ENCODE measurements around the gene PERM1.
"Not testable (repeated sequence)": the region's sequence is repeated elsewhere in the genome, so short reads cannot be mapped to it uniquely, and the experiment has no call there.

The PERM1 gene

GRCh38 chr1:1019122-1019999, 37.5 kb upstream of the PERM1 start:
- no peak overlapping the region for H3K9ac ChIP-seq (ENCODE audit: low read depth, low read length, poor library complexity)
- H3K4ac ChIP-seq (ENCODE audit: low read length) = no peak overlapping the region
- H2AFZ ChIP-seq (ENCODE audit: low read length) = peak overlapping the region; percentile 79
- H2BK15ac ChIP-seq (ENCODE audit: low read length) = no peak overlapping the region
- no peak overlapping the region for H3K14ac ChIP-seq (ENCODE audit: low read length)
- H4K91ac ChIP-seq (ENCODE audit: low read depth, low read length, poor library complexity) = no peak overlapping the region
- no peaks in the 10 kb centered on the region for H3K9me3 ChIP-seq (replicated peaks in 1 of 2; ENCODE audit: control insufficient read depth in 2 of 2, insufficient read depth in 1 of 2, low read depth in 1 of 2, low read length in 2 of 2)
- DNase-seq (ENCODE audit: low spot score) = peak; percentile 86
- peaks cover 2 to 22% of the 10 kb centered on the region in 2 donors for H3K36me3 ChIP-seq (replicated peaks in 1 of 2; ENCODE audit: control insufficient read depth in 2 of 2, insufficient read depth in 2 of 2, low read length in 2 of 2)
- H3K27ac ChIP-seq (replicated peaks; ENCODE audit: low read length) = peak overlapping the region; percentile 95
- no peak overlapping the region for H2BK120ac ChIP-seq (ENCODE audit: low read depth, low read length)
- WGBS, 2 donors (ENCODE audit: extremely low coverage in 2 of 2, insufficient read length in 2 of 2, insufficient replicate concordance in 1 of 2) = no CpG with 5 or more reads among the region's 91 CpGs
- H3K18ac ChIP-seq (ENCODE audit: low read length) = peak overlapping the region; percentile 95
- H2BK5ac ChIP-seq (ENCODE audit: low read length) = no peak overlapping the region
- H2AK5ac ChIP-seq (ENCODE audit: low read depth, low read length) = peak overlapping the region; percentile 90
- H3K4me3 ChIP-seq (ENCODE audit: low read length in 2 of 2) = peak overlapping the region; percentile 59 to 90
- H2BK12ac ChIP-seq (ENCODE audit: low read length) = no peak overlapping the region
- H3K79me1 ChIP-seq (ENCODE audit: low read depth, low read length) = peaks cover 26% of the 10 kb centered on the region
- H4K8ac ChIP-seq (ENCODE audit: low read depth, low read length) = peak overlapping the region; percentile 82
- H3K23ac ChIP-seq (ENCODE audit: low read depth, low read length, poor library complexity) = no peak overlapping the region
- H3K4me2 ChIP-seq (ENCODE audit: insufficient read depth, low read length, poor library complexity, severe bottlenecking) = peak overlapping the region; percentile 45
- no peaks in the 10 kb centered on the region for H3K27me3 ChIP-seq (ENCODE audit: control insufficient read depth in 3 of 3, insufficient read depth in 3 of 3, low read depth in 1 of 3, low read length in 3 of 3)
- peaks cover 16 to 25% of the 10 kb centered on the region in 2 donors for H3K4me1 ChIP-seq (ENCODE audit: control insufficient read depth in 2 of 2, insufficient read depth in 1 of 2, low read depth in 1 of 2, low read length in 2 of 2)

- not testable (repeated sequence) for H3K23ac ChIP-seq (ENCODE audit: low read depth, low read length, poor library complexity); H2BK120ac ChIP-seq (ENCODE audit: low read depth, low read length); H3K27me3 ChIP-seq (ENCODE audit: control insufficient read depth in 3 of 3, insufficient read depth in 3 of 3, low read depth in 1 of 3, low read length in 3 of 3); H3K4ac ChIP-seq (ENCODE audit: low read length); DNase-seq (ENCODE audit: low spot score); H2AK5ac ChIP-seq (ENCODE audit: low read depth, low read length); H2AFZ ChIP-seq (ENCODE audit: low read length); H3K27ac ChIP-seq (replicated peaks; ENCODE audit: low read length); H3K9me3 ChIP-seq (replicated peaks in 1 of 2; ENCODE audit: control insufficient read depth in 2 of 2, insufficient read depth in 1 of 2, low read depth in 1 of 2, low read length in 2 of 2); H4K91ac ChIP-seq (ENCODE audit: low read depth, low read length, poor library complexity); H3K14ac ChIP-seq (ENCODE audit: low read length); H3K4me3 ChIP-seq (ENCODE audit: low read length in 2 of 2); H2BK15ac ChIP-seq (ENCODE audit: low read length); H3K4me2 ChIP-seq (ENCODE audit: insufficient read depth, low read length, poor library complexity, severe bottlenecking); H3K9ac ChIP-seq (ENCODE audit: low read depth, low read length, poor library complexity); H4K8ac ChIP-seq (ENCODE audit: low read depth, low read length)
- H3K79me1 ChIP-seq (ENCODE audit: low read depth, low read length) = peaks cover 23% of the 10 kb centered on the region
- peaks cover 0 to 15% of the 10 kb centered on the region in 2 donors for H3K36me3 ChIP-seq (replicated peaks in 1 of 2; ENCODE audit: control insufficient read depth in 2 of 2, insufficient read depth in 2 of 2, low read length in 2 of 2)
- peaks cover 24 to 25% of the 10 kb centered on the region in 2 donors for H3K4me1 ChIP-seq (ENCODE audit: control insufficient read depth in 2 of 2, insufficient read depth in 1 of 2, low read depth in 1 of 2, low read length in 2 of 2)
- H2BK5ac ChIP-seq (ENCODE audit: low read length) = peak overlapping the region; percentile 82
- H3K18ac ChIP-seq (ENCODE audit: low read length) = peak overlapping the region; percentile 57
- WGBS, 2 donors (ENCODE audit: extremely low coverage in 2 of 2, insufficient read length in 2 of 2, insufficient replicate concordance in 1 of 2) = no CpG with 5 or more reads among the region's 26 CpGs
- peak overlapping the region; percentile 58 for H2BK12ac ChIP-seq (ENCODE audit: low read length)
Observed at GRCh38 chr1:1018321-1018685, 36.4 kb upstream of the PERM1 start.

- H3K23ac ChIP-seq (ENCODE audit: low read depth, low read length, poor library complexity); H3K4me3 ChIP-seq (ENCODE audit: low read length in 2 of 2); H2AK5ac ChIP-seq (ENCODE audit: low read depth, low read length); H3K36me3 ChIP-seq (replicated peaks in 1 of 2; ENCODE audit: control insufficient read depth in 2 of 2, insufficient read depth in 2 of 2, low read length in 2 of 2); H4K91ac ChIP-seq (ENCODE audit: low read depth, low read length, poor library complexity); H3K27ac ChIP-seq (replicated peaks; ENCODE audit: low read length); H2BK120ac ChIP-seq (ENCODE audit: low read depth, low read length); H3K4ac ChIP-seq (ENCODE audit: low read length); DNase-seq (ENCODE audit: low spot score); H3K18ac ChIP-seq (ENCODE audit: low read length); H3K27me3 ChIP-seq (ENCODE audit: control insufficient read depth in 3 of 3, insufficient read depth in 3 of 3, low read depth in 1 of 3, low read length in 3 of 3); H2BK15ac ChIP-seq (ENCODE audit: low read length); H3K4me2 ChIP-seq (ENCODE audit: insufficient read depth, low read length, poor library complexity, severe bottlenecking); H2AFZ ChIP-seq (ENCODE audit: low read length); H4K8ac ChIP-seq (ENCODE audit: low read depth, low read length); H3K9me3 ChIP-seq (replicated peaks in 1 of 2; ENCODE audit: control insufficient read depth in 2 of 2, insufficient read depth in 1 of 2, low read depth in 1 of 2, low read length in 2 of 2); H3K14ac ChIP-seq (ENCODE audit: low read length); H3K9ac ChIP-seq (ENCODE audit: low read depth, low read length, poor library complexity): not testable (repeated sequence)
- no CpG with 5 or more reads among the region's 17 CpGs for WGBS, 2 donors (ENCODE audit: extremely low coverage in 2 of 2, insufficient read length in 2 of 2, insufficient replicate concordance in 1 of 2)
- Histone ChIP-seq H3K4me1 (ENCODE audit: control insufficient read depth in 2 of 2, insufficient read depth in 1 of 2, low read depth in 1 of 2, low read length in 2 of 2) (peaks cover 23 to 25% of the 10 kb centered on the region in 2 donors), H2BK5ac (ENCODE audit: low read length) (peak overlapping the region; percentile 82), H3K79me1 (ENCODE audit: low read depth, low read length) (peaks cover 21% of the 10 kb centered on the region), H2BK12ac (ENCODE audit: low read length) (peak overlapping the region; percentile 58)
Observed at GRCh38 chr1:1017397-1018320, 35.8 kb upstream of the PERM1 start.
